ENCODE results near the gene PRDM9.

PRDM9 gene

DNA sequence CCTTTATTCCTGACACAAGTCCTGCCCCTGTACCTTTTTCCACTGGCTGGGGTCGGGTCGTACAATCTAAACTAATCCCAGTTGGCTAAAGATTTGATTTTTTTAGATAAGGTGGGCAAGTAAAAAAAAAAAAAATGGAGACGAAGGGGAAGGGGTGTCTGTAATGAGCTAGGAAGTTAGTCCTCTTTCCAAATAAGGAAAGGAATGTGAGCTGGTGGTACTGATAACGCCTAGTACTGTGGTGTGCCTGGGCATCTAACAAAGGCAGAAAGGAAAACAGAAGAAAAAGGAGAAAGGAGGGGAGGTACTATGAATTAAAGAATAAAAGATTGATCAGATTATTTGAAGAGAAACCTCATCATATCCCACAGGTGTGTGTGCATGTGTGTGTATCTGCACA lies 21.3 kb downstream of the PRDM9 start:
- DNase-seq: no peak

DNA sequence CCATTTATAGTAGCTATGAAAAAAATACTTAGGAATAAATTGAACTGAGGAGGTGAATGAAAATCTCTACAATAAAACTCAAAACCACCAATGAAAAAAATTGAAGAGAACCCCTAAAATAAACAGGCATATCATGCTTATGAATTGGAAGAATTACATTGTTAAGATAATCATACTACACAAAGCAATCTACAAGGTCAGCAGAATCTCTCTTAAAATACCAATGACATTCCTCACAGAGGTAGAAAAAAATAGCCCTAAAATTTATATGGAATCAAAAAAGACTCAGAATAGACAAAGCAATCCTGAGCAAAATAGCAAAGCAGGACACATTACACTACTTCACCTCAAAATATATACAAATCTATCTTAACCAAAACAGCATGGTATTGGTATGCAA lies 23.2 kb downstream of the PRDM9 start:
- DNase-seq: no peak

DNA sequence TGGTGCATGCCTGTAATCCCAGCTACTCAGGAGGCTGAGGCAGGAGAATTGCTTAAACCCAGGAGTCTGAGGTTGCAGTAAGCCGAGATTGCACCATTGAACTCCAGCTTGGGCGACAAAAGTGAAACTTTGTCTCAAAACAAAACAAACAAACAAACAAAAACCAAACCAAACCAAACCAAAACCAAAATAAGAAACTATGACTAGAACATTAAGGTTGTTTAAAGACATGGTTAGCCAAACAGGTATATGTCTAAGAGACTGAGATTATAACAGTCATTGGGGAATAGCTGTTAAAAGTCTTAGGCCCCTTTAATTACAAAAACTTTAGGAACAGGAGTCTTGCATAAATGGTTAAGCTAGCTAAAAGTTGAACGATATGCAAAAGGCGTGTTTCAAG lies 63.6 kb downstream of the PRDM9 start:
- no peak for DNase-seq
